Esophagus squamous epithelium (tissue), 4 donors: Measurements from ENCODE around the gene DCUN1D1.

Source experiments
- CTCF ChIP-seq, 6 experiments: fragments of 450-650 bp in 4 of 6; fragments of 200-600 bp in 2 of 6; sonication (generic) in 2 of 6; IDR thresholded peaks; one replicate each; pipeline ENCODE4 v1.5.1; 2016 to 2019; ENCODE audit warnings: antibody characterized with exemption in 6 of 6, mild to moderate bottlenecking in 4 of 6, moderate library complexity in 4 of 6
- POLR2A ChIP-seq, 4 donors: fragments of 450-650 bp; IDR thresholded peaks; one replicate each; pipeline ENCODE4 v1.6.1; 2017; ENCODE audit warnings: antibody characterized with exemption in 4 of 4, mild to moderate bottlenecking in 4 of 4, moderate library complexity in 3 of 4

DNA sequence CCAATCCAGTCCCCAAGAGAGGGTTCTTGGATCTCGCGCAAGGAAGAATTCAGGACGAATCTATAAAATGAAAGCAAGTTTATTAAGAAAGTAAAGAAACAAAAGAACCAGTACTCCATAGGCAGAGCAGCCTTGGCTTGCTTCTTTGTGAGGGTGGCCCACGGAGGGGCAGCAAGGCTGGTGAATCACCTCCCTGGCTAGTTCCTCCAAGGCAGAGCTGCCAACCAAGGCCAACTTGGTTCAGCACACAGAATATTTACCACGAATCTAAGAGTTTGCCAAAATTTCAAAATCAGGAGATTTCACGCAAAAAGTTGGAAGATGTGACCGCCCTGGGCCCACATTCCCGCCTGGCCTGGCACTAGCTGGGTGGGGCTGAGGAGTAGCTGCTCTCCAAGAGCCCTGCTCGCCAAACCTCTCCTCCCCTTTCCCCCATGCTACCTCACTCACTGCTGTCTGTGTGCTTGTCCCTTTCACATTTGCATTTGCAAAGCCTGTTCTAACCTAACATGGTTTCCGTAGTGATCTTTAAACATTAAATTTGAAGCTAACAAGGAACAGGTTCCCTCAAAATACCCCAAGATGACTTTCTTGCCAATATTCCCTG, 26.2 kb upstream of the DCUN1D1 start:
- TF ChIP-seq CTCF (IDR thresholded peaks at IDR 0.05), result no peak
- TF ChIP-seq POLR2A (IDR thresholded peaks at IDR 0.05), result no peak
